Endometrial microvascular endothelial cells (primary cell): Measurements from ENCODE around the gene SRA1. TPM values are rescaled to one million over a fixed set of nuclear protein-coding genes. Genes with fewer than 3 reads are reported as not detected.

Experiments used
- in situ Hi-C: cut with HindIII; loops from 2 replicates; pipeline ENCODE4 v1.10.0; 2017; ENCODE audit warnings: low sequenced_read_pairs, low pct_unique_long_range_greater_than_20kb; ENCODE audit errors: inconsistent ontology term
- total RNA-seq: library from RNA; depleted of rRNA; stranded (reverse); fragments of >200 nt; gene quantifications from one replicate; pipeline ENCODE4 v1.2.3, GENCODE V29; 2015; ENCODE audit errors: inconsistent ontology term

Gene SRA1
- total RNA-seq, 1 donor from 2014 or later, result 26.6 TPM

- in situ Hi-C loops, result loop anchor here (25.0 kb wide), 1 partner anchor 221 kb away; the partner anchor contains the start of gene HBEGF
Observed at GRCh38 chr5:140557965-140558364, 692 bp upstream of the SRA1 start.

GRCh38 chr5:140556438-140556837 is 835 bp downstream of the SRA1 start:
- in situ Hi-C loops, result loop anchor here (25.0 kb wide), 1 partner anchor 219 kb away; the partner anchor contains the start of gene HBEGF

DNA sequence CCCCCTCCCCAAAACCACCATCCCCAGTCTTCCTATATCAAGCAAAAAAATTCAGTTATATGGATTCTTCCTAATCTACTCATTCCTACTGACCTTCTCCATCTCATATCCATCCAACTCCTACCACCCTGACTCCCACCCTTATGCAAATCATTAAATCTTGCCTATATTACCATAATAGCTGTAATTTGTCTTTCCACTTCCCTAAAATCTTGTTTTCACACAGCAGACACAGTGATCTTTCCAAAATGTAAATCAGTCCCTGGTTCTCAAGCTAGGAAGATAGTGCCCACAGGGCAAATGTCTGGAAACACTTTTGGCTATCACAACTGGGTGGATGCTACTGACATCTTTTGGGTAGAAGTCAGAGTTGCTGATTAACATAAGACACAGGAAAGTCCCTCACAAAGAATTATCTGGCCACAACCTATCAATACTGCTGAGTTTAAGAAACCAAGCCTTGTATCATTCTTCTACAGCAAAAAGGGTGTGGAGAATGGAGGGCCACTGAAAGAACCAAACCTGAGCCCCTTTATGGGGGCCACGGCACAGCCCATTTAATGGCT is 1.4 kb downstream of the SRA1 start:
- in situ Hi-C loops, result loop anchor here (25.0 kb wide), 1 partner anchor 219 kb away; the partner anchor contains the start of gene HBEGF

DNA sequence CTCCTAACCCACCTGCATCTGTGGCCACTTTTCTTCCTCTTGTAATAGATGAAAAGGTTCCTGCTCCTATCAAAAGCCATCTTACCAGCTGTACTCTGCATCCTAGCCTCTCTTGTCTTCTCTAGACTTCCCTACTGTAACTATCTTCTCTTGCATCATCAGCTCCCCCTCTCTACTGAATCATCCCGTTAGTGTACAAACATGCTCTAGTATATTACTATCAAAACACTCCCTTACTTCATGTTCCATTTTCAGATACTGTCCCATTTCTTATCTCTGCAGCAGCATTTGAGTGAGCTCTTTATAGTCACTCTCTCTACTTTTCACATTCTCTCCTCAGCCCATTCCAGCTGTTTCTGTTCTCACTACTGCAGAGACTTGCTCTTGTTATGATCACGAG is 2.8 kb downstream of the SRA1 start:
- in situ Hi-C loops, result loop anchor here (25.0 kb wide), 1 partner anchor 217 kb away; the partner anchor contains the start of gene HBEGF

GRCh38 chr5:140553657-140554056 is 3.6 kb downstream of the SRA1 start:
- in situ Hi-C loops, result loop anchor here (25.0 kb wide), 1 partner anchor 216 kb away; the partner anchor contains the start of gene HBEGF

DNA sequence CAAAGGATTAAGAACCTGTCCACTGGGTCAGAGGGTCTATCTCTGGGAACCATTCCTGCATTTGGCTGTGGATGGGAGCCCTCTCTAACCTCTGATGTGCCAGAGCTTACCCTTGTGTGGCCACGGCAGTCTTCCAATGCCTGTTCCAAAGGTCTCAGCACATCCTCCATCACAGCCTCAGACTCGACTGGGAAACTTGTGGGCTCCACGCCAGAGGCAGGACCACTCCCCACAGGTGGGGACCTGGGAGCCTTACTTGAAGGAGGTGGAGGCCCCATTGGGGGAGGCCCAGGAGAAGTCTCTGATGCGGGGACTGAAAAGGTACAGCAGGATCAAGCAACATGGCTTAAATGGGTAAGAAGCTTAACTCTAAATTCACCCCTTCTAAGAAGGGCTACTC is 5.4 kb downstream of the SRA1 start:
- in situ Hi-C loops, result loop anchor here (25.0 kb wide), 1 partner anchor 215 kb away; the partner anchor contains the start of gene HBEGF

DNA sequence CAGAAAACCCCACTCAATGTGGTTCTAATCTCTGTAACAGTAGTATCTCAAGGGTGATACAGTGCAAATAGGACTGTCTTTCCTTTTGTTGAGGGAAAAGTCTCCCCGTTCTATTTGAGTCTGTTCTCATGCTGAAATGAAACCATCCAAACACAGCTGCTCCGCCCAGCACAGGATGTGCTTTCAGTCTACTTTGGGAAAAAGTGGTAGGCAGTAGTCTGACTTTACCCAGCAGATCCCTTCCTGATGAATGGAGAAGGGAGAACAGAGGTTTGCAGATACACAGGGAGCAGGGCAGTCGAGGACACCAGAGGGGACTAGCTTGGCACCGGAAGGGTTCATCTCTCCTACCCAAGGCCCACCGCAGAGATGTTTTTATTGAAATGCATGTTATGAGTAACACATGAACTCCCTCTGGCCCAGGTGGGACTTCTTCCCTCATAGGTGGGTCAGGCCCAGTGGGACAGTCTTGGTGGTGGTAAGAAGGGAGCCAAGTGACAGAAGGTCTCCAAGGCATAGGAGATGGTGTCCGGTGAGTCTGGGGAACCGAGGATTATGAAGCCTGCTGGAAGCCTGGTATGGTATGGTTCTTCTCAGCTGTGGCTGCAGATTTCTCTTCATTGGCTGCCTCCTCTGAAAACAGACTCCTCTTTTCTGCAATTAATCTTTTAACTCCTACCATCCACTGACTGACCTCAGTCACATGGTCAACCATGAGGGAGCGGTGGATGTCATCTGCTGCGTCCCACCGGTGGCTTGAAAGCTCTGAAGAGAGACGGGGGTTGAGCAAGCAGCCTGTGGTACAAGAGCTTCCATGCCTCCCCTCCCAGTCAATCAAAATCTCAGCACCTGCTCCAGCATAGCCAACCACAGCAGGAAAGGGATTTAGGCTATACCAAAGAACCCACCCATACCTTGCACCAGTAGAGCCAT is 6.9 kb downstream of the SRA1 start:
- in situ Hi-C loops, result loop anchor here (25.0 kb wide), 1 partner anchor 213 kb away; the partner anchor contains the start of gene HBEGF

GRCh38 chr5:140549237-140550144 is 7.8 kb downstream of the SRA1 start:
- in situ Hi-C loops, result loop anchor here (25.0 kb wide), 1 partner anchor 212 kb away; the partner anchor contains the start of gene HBEGF

- in situ Hi-C loops, result no loop called here
Observed at GRCh38 chr5:140548791-140549190, 8.5 kb downstream of the SRA1 start.

DNA sequence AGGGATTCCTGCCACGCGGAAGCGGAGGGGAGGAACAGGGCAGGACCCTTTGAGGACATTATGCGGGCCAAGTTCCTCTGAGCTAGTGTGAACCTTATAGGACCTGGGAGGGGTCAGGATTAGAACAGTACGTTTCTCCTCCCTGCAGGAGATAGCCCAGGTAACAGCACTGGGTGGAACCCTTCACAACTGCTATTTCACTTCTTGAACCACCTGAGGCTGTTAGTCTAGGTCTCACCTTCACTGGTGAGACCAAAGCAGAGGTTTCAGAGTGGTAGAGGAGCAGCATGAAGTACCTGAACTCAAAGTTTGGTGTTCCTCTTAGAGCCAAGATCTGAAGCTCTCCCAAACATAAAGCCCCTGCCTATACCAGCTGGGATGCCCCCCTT is 9.0 kb downstream of the SRA1 start:
- in situ Hi-C loops, result no loop called here

DNA sequence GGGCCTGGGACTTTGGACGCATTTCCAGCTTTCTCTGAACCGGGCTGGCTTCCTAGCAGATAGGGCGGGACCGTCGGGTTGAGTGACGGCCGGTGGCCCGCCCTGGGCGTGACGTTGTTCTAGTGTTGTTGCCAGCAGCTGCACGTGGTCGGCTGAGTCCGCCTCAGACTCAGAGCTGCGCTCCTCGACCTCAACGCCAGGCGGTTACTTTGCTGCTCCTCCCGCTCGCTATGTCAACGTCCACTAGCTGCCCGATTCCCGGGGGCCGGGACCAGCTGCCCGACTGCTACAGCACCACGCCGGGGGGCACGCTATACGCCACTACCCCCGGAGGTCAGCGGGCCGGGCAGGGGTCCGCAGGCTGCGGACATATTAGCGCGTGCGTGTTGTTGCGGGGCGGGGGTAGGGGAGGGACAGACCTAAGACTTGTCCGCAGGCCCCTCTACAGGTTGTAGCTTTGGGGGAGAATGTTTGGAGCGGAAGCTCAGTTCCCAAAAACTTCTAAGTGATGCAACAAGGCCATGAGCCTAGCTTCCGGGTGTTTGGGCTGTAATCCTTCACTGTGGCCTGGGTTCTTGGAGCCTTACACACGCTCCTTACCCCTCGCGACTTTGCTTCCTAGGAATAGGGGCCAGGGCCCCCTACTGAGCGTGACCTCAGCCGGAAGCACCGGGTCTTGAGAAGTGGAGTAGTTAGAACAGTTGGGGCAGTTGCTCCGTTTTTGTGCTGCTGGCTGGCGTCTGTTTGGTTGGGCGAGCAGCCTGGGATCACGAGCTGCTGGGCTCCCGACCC is 9.6 kb downstream of the SRA1 start, which contains the start of gene EIF4EBP3:
EIF4EBP3 (plus strand) TSS at position 155 of the 792 bp plus-strand sequence; CDS start at position 231, 76 bp downstream.
- in situ Hi-C loops, result no loop called here

DNA sequence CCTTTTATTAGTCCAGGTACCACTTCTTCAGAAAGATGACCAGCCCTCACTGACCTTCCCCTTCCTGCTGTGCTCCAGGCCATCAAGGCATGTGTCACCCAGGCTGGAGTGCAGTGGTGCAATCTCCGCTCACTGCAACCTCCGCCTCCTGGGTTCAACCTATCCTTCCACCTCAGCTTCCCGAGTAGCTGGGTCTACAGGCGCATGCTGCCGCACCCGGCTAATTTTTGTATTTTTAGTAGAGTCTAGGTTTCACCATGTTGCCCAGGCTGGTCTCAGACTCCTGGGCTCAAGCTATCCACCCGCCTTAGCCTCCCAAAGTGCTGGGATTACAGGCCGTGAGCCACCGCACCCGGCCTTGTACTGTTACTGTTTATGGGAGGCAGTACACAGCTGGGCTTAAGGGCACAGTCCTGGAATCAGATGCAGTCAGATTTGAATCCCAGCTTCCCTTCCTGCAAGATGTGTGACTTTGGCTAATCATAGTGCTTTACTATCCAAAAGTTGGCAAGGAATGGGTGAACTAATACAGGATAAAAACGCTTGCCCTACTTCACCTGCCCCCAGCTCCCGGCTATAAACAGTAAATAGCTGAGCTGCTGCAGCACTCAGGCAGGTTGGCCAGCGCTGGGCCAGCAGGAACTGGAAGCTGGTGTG is 10.3 kb downstream of the SRA1 start:
- in situ Hi-C loops, result no loop called here

- in situ Hi-C loops, result no loop called here
Observed at GRCh38 chr5:140545606-140546005, 11.7 kb downstream of the SRA1 start.

DNA sequence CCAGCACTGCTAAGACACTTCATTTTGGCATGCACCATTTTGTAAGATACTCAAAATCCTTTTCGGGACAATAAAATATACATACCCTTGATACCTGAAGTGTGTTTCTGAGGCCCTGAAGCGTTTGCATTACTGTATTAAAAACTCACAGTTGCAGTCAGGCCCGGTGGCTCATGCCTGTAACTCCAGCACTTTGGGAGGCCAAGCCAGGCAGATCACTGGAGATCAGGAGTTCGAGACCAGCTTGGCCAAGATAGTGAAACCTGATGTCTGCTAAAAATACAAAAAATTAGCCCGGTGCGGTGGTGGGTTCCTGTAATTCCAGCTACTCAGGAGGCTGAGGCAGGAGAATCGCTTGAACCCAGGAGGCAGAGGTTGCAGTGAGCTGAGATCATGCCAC is 12.3 kb downstream of the SRA1 start:
- in situ Hi-C loops, result no loop called here

DNA sequence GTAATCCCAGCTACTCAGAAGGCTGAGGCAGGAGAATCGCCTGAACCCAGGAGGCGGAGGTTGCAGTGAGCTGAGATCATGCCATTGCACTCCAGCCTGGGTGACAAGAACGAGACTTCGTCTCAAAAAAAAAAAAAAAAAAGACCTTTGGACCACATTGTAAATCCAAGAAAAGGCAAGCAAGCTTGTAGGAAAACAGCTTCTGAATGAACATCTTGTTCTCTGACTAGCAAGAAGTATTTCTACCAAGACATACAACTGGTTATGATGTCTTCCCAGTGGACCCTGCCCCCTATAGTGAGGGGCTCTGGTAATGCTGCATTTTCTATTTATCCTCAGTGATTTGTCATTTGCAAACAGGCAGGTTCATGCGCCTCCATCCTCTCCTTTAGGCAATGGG is 14.3 kb downstream of the SRA1 start:
- in situ Hi-C loops, result no loop called here

DNA sequence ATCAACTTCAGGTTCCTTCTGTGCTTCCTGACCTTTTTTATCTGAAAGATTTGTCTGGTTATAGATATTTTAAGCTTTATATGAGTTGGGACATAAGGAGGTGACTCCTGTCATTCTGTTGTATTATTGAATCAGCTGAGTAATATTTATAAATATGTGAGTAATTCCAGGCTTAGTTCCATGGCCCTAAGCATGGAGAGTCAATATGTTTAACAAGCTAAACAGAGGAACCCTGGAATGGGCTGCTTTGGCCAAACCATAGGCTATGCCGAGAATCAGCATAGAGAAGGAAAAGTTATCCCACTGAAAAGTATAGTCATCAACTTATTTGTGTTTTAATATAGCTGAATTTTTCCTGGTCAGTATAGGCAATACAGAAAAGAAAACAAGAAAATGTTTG is 17.0 kb downstream of the SRA1 start:
- in situ Hi-C loops, result no loop called here

GRCh38 chr5:140524003-140524402 is 33.3 kb downstream of the SRA1 start:
- in situ Hi-C loops, result no loop called here
